GM18520 (cell line): Measurements from ENCODE around the gene MRPS2.
"Not testable (repeated sequence)": the region's sequence is repeated elsewhere in the genome, so short reads cannot be mapped to it uniquely, and the experiment has no call there.

ENCODE experiments used
- ATAC-seq: cut with Tn5 transposase; IDR thresholded peaks from one replicate; pipeline ENCODE4 v1.9.1; 2021; ENCODE audit not compliant: unreplicated experiment

Gene MRPS2

GRCh38 chr9:135500525-135501260, at the start of gene MRPS2:
Gene MRPS2, plus strand, starts transcription at chr9:135500682. Its CDS starts 29 bp downstream, at chr9:135500711.
- peak; percentile 86 for ATAC-seq

GRCh38 chr9:135450956-135451355, 49.5 kb upstream of the MRPS2 start:
- no peak for ATAC-seq

GRCh38 chr9:135451909-135452308, 48.6 kb upstream of the MRPS2 start:
- not testable (repeated sequence) for ATAC-seq

- ATAC-seq: no peak
Observed at GRCh38 chr9:135454737-135455136, 45.7 kb upstream of the MRPS2 start.

- no peak for ATAC-seq
Observed at GRCh38 chr9:135455401-135456030, 45.0 kb upstream of the MRPS2 start.

GRCh38 chr9:135456436-135457104, 43.9 kb upstream of the MRPS2 start:
- ATAC-seq: no peak

GRCh38 chr9:135458478-135458877, 42.0 kb upstream of the MRPS2 start:
- ATAC-seq: not testable (repeated sequence)

GRCh38 chr9:135461936-135462335, 38.5 kb upstream of the MRPS2 start:
- ATAC-seq: no peak

- no peak for ATAC-seq
Observed at GRCh38 chr9:135463140-135463539, 37.3 kb upstream of the MRPS2 start.

- no peak for ATAC-seq
Observed at GRCh38 chr9:135464181-135464580, 36.3 kb upstream of the MRPS2 start.

- ATAC-seq: no peak
Observed at GRCh38 chr9:135468854-135469521, 31.5 kb upstream of the MRPS2 start.

GRCh38 chr9:135471791-135472640, 28.5 kb upstream of the MRPS2 start:
- no peak for ATAC-seq

GRCh38 chr9:135473972-135474543, 26.4 kb upstream of the MRPS2 start:
- no peak for ATAC-seq

GRCh38 chr9:135474915-135475314, 25.6 kb upstream of the MRPS2 start:
- ATAC-seq: no peak

- no peak for ATAC-seq
Observed at GRCh38 chr9:135476561-135477355, 23.7 kb upstream of the MRPS2 start.

GRCh38 chr9:135478191-135478590, 22.3 kb upstream of the MRPS2 start:
- ATAC-seq: no peak

- no peak for ATAC-seq
Observed at GRCh38 chr9:135478829-135479468, 21.5 kb upstream of the MRPS2 start.

- ATAC-seq: no peak
Observed at GRCh38 chr9:135479469-135480052, 20.9 kb upstream of the MRPS2 start, which contains the start of gene PPP1R26. Gene PPP1R26, plus strand, starts transcription at chr9:135479782. Its CDS starts 4,729 bp downstream, at chr9:135484511.
